ENCODE results near the gene EEF1AKMT2. TPM values are rescaled to one million over a fixed set of nuclear protein-coding genes. Genes with fewer than 3 reads are reported as not detected.

The EEF1AKMT2 gene
- total and polyA plus RNA-seq, 2 of the 13 experiments (the other 11 are each of a cell fraction or from before 2014, with no cell fraction given) = 11.3 to 19.3 TPM

DNA sequence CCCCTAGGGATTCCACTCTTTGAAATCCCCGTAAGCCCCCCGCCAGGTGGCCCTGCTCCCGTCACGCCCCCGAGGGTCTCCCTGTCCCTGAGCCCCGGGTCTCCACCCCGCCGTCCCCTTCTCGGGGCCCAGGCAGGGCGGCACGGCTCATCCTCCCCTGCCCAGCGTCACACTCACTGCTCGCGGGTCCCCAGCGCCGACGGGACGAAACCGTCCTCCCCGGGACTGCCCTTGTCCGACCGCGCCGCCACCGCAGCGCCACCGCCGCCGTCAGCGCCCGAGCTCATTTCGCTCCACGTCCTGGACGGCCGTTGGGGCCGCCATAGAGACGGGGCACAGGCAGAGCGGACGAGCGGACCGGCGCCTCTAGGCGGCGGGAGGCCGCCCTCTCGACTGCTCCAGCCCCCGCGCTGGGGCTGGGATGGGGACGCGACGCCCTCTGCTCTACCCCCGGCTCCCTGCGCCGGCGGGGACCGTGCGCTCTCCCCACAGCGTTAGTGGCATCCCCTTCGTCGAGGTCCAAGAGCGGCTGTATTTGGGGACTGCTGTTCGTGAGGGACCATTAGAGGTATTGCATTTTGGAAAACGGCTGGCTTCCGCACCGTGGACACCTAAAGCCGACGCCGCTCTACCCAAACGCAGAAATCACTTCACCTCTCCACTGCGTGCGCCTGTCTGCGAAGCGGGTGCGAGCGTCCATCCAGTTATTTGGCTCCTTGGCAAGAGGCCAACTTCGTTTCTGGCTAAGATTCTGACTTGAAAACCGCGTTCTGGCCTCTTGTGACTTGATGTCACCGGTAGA is at the start of gene EEF1AKMT2 (continued):
- TF ChIP-seq, protein P1, sequence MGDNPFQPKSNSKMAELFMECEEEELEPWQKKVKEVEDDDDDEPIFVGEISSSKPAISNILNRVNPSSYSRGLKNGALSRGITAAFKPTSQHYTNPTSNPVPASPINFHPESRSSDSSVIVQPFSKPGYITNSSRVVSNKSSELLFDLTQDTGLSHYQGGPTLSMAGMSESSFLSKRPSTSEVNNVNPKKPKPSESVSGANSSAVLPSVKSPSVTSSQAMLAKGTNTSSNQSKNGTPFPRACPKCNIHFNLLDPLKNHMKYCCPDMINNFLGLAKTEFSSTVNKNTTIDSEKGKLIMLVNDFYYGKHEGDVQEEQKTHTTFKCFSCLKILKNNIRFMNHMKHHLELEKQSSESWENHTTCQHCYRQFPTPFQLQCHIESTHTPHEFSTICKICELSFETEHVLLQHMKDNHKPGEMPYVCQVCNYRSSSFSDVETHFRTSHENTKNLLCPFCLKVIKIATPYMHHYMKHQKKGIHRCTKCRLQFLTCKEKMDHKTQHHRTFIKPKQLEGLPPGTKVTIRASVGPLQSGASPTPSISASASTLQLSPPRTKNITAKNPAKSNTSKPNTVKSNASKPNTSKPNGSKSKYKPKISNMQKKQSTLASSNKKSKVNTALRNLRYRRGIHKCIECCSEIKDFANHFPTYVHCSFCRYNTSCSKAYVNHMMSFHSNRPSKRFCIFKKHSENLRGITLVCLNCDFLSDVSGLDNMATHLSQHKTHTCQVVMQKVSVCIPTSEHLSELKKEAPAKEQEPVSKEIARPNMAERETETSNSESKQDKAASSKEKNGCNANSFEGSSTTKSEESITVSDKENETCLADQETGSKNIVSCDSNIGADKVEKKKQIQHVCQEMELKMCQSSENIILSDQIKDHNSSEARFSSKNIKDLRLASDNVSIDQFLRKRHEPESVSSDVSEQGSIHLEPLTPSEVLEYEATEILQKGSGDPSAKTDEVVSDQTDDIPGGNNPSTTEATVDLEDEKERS (CRISPR knock-in tag; IDR thresholded peaks at IDR 0.05) = peak; percentile 67; the same call in 1 of the 2 replicates
- no peak for TF ChIP-seq ZNF326 (CRISPR knock-in tag; IDR thresholded peaks at IDR 0.05; ENCODE audit: borderline replicate concordance)
- peak; percentile 95 for TF ChIP-seq ZNF766 (CRISPR knock-in tag; IDR thresholded peaks at IDR 0.05; ENCODE audit: borderline replicate concordance)
- TF ChIP-seq ZNF788 (CRISPR knock-in tag; IDR thresholded peaks at IDR 0.05; ENCODE audit: borderline replicate concordance) = peak; percentile 92
- TF ChIP-seq ZNF616 (CRISPR knock-in tag; IDR thresholded peaks at IDR 0.05; ENCODE audit: low read depth) = no peak; the same call in 1 of the 2 replicates
- TF ChIP-seq, protein P2, sequence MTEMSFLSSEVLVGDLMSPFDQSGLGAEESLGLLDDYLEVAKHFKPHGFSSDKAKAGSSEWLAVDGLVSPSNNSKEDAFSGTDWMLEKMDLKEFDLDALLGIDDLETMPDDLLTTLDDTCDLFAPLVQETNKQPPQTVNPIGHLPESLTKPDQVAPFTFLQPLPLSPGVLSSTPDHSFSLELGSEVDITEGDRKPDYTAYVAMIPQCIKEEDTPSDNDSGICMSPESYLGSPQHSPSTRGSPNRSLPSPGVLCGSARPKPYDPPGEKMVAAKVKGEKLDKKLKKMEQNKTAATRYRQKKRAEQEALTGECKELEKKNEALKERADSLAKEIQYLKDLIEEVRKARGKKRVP (CRISPR knock-in tag; IDR thresholded peaks at IDR 0.05) = 0 out of 4 replicates have a peak, but pooled peaks of 1 of the 2 experiments have one; percentile 51
- TF ChIP-seq ZNF264 (CRISPR knock-in tag; IDR thresholded peaks at IDR 0.05) = peak; percentile 85
- TF ChIP-seq ZBTB8A (CRISPR knock-in tag; IDR thresholded peaks at IDR 0.05; ENCODE audit: borderline replicate concordance, low read depth) = no peak
- TF ChIP-seq ZHX2 (IDR thresholded peaks at IDR 0.05; ENCODE audit: low read depth) = no peak; the same call in 1 of the 2 replicates
- no peak; the same call in 1 of the 2 replicates for TF ChIP-seq ZHX2 (CRISPR knock-in tag; IDR thresholded peaks at IDR 0.05; ENCODE audit: borderline replicate concordance)
- peak; percentile 77 for TF ChIP-seq ZNF280B (CRISPR knock-in tag; IDR thresholded peaks at IDR 0.05; ENCODE audit: borderline replicate concordance)
- no peak for TF ChIP-seq ZNF782 (CRISPR knock-in tag; IDR thresholded peaks at IDR 0.05; ENCODE audit: borderline replicate concordance)
- TF ChIP-seq ZNF652 (CRISPR knock-in tag; IDR thresholded peaks at IDR 0.05; ENCODE audit: borderline replicate concordance, low read depth) = no peak
- peak; percentile 87 to 90 for TF ChIP-seq POLR2A (IDR thresholded peaks at IDR 0.05; ENCODE audit: insufficient read depth in 1 of 2, low read depth in 2 of 2, low read length in 2 of 2)
- peak; percentile 50 for TF ChIP-seq RARA (CRISPR knock-in tag; IDR thresholded peaks at IDR 0.05)
